ENCODE data around the gene MYL2.

MYL2 gene

GRCh38 chr12:110901401-110901800 lies 19.0 kb downstream of the MYL2 start:
- no peak overlapping the region for H3K27ac ChIP-seq (ENCODE audit: insufficient read depth, low read depth, low read length, poor library complexity, severe bottlenecking)

GRCh38 chr12:110896559-110896958 lies 23.8 kb downstream of the MYL2 start:
- 87% methylated on average over 3 of the region's 3 CpGs for WGBS, 2 experiments
- no peak overlapping the region for H3K4me3 ChIP-seq (ENCODE audit: insufficient read depth, low read depth, low read length)
- no peaks in the 10 kb centered on the region for H3K36me3 ChIP-seq (ENCODE audit: control insufficient read depth, insufficient read depth, low read length)
- no peaks in the 10 kb centered on the region for H3K9me3 ChIP-seq (ENCODE audit: control insufficient read depth, low read length)
- H3K27me3 ChIP-seq (ENCODE audit: control insufficient read depth, insufficient read depth, low read length, poor library complexity, severe bottlenecking) = no peaks in the 10 kb centered on the region
- H3K27ac ChIP-seq (ENCODE audit: insufficient read depth, low read depth, low read length, poor library complexity, severe bottlenecking) = no peak overlapping the region
- H3K4me1 ChIP-seq (ENCODE audit: control insufficient read depth, insufficient read depth, low read length) = no peaks in the 10 kb centered on the region

More at GRCh38 chr12:110901401-110901800, 19.0 kb downstream of the MYL2 start:
- Histone ChIP-seq H3K36me3 (ENCODE audit: control insufficient read depth, insufficient read depth, low read length) (no peaks in the 10 kb centered on the region), H3K4me1 (ENCODE audit: control insufficient read depth, insufficient read depth, low read length) (no peaks in the 10 kb centered on the region), H3K27me3 (ENCODE audit: control insufficient read depth, insufficient read depth, low read length, poor library complexity, severe bottlenecking) (no peaks in the 10 kb centered on the region), H3K4me3 (ENCODE audit: insufficient read depth, low read depth, low read length) (no peak overlapping the region), H3K9me3 (ENCODE audit: control insufficient read depth, low read length) (no peaks in the 10 kb centered on the region)
- WGBS, 2 experiments = 80 to 91% methylated on average over 4 of the region's 4 CpGs

- no peaks in the 10 kb centered on the region for H3K36me3 ChIP-seq (ENCODE audit: control insufficient read depth, insufficient read depth, low read length)
- no peaks in the 10 kb centered on the region for H3K4me1 ChIP-seq (ENCODE audit: control insufficient read depth, insufficient read depth, low read length)
- WGBS, 2 experiments = 83 to 91% methylated on average over 3 of the region's 3 CpGs
- no peaks in the 10 kb centered on the region for H3K27me3 ChIP-seq (ENCODE audit: control insufficient read depth, insufficient read depth, low read length, poor library complexity, severe bottlenecking)
- H3K9me3 ChIP-seq (ENCODE audit: control insufficient read depth, low read length) = no peaks in the 10 kb centered on the region
- H3K4me3 ChIP-seq (ENCODE audit: insufficient read depth, low read depth, low read length) = no peak overlapping the region
- no peak overlapping the region for H3K27ac ChIP-seq (ENCODE audit: insufficient read depth, low read depth, low read length, poor library complexity, severe bottlenecking)
These were observed 26.4 kb downstream of the MYL2 start for GRCh38 chr12:110893956-110894355.

GRCh38 chr12:110889361-110889760 lies 31.0 kb downstream of the MYL2 start:
- no peaks in the 10 kb centered on the region for H3K36me3 ChIP-seq (ENCODE audit: control insufficient read depth, insufficient read depth, low read length)
- no peak overlapping the region for H3K4me3 ChIP-seq (ENCODE audit: insufficient read depth, low read depth, low read length)
- no peaks in the 10 kb centered on the region for H3K9me3 ChIP-seq (ENCODE audit: control insufficient read depth, low read length)
- H3K4me1 ChIP-seq (ENCODE audit: control insufficient read depth, insufficient read depth, low read length) = no peaks in the 10 kb centered on the region
- 93 to 94% methylated on average over 12 of the region's 12 CpGs for WGBS, 2 experiments
- H3K27me3 ChIP-seq (ENCODE audit: control insufficient read depth, insufficient read depth, low read length, poor library complexity, severe bottlenecking) = no peaks in the 10 kb centered on the region
- H3K27ac ChIP-seq (ENCODE audit: insufficient read depth, low read depth, low read length, poor library complexity, severe bottlenecking) = no peak overlapping the region

GRCh38 chr12:110888256-110888991 lies 32.0 kb downstream of the MYL2 start:
- H3K27me3 ChIP-seq (ENCODE audit: control insufficient read depth, insufficient read depth, low read length, poor library complexity, severe bottlenecking) = no peaks in the 10 kb centered on the region
- no peaks in the 10 kb centered on the region for H3K9me3 ChIP-seq (ENCODE audit: control insufficient read depth, low read length)
- H3K4me1 ChIP-seq (ENCODE audit: control insufficient read depth, insufficient read depth, low read length) = no peaks in the 10 kb centered on the region
- no peak overlapping the region for H3K4me3 ChIP-seq (ENCODE audit: insufficient read depth, low read depth, low read length)
- no peaks in the 10 kb centered on the region for H3K36me3 ChIP-seq (ENCODE audit: control insufficient read depth, insufficient read depth, low read length)
- no peak overlapping the region for H3K27ac ChIP-seq (ENCODE audit: insufficient read depth, low read depth, low read length, poor library complexity, severe bottlenecking)
- 53 to 54% methylated on average over 5 of the region's 5 CpGs for WGBS, 2 experiments

GRCh38 chr12:110885152-110885840 lies 35.1 kb downstream of the MYL2 start:
- no peak overlapping the region for H3K4me3 ChIP-seq (ENCODE audit: insufficient read depth, low read depth, low read length)
- 70 to 76% methylated on average over 6 of the region's 6 CpGs for WGBS, 2 experiments
- H3K9me3 ChIP-seq (ENCODE audit: control insufficient read depth, low read length) = no peaks in the 10 kb centered on the region
- no peak overlapping the region for H3K27ac ChIP-seq (ENCODE audit: insufficient read depth, low read depth, low read length, poor library complexity, severe bottlenecking)
- no peaks in the 10 kb centered on the region for H3K36me3 ChIP-seq (ENCODE audit: control insufficient read depth, insufficient read depth, low read length)
- H3K27me3 ChIP-seq (ENCODE audit: control insufficient read depth, insufficient read depth, low read length, poor library complexity, severe bottlenecking) = no peaks in the 10 kb centered on the region
- no peaks in the 10 kb centered on the region for H3K4me1 ChIP-seq (ENCODE audit: control insufficient read depth, insufficient read depth, low read length)

- Histone ChIP-seq H3K9me3 (ENCODE audit: control insufficient read depth, low read length) (no peaks in the 10 kb centered on the region), H3K4me1 (ENCODE audit: control insufficient read depth, insufficient read depth, low read length) (no peaks in the 10 kb centered on the region), H3K27me3 (ENCODE audit: control insufficient read depth, insufficient read depth, low read length, poor library complexity, severe bottlenecking) (no peaks in the 10 kb centered on the region), H3K36me3 (ENCODE audit: control insufficient read depth, insufficient read depth, low read length) (no peaks in the 10 kb centered on the region), H3K4me3 (ENCODE audit: insufficient read depth, low read depth, low read length) (no peak overlapping the region), H3K27ac (ENCODE audit: insufficient read depth, low read depth, low read length, poor library complexity, severe bottlenecking) (no peak overlapping the region)
- WGBS, 2 experiments = 93 to 95% methylated on average over 4 of the region's 4 CpGs
These were observed 37.1 kb downstream of the MYL2 start for GRCh38 chr12:110883251-110883650.

- H3K36me3 ChIP-seq (ENCODE audit: control insufficient read depth, insufficient read depth, low read length) = no peaks in the 10 kb centered on the region
These were observed 39.7 kb downstream of the MYL2 start for GRCh38 chr12:110880651-110881050.

GRCh38 chr12:110874781-110875180 lies 45.6 kb downstream of the MYL2 start:
- no peaks in the 10 kb centered on the region for H3K27me3 ChIP-seq (ENCODE audit: control insufficient read depth, insufficient read depth, low read length, poor library complexity, severe bottlenecking)
- H3K4me3 ChIP-seq (ENCODE audit: insufficient read depth, low read depth, low read length) = no peak overlapping the region
- H3K9me3 ChIP-seq (ENCODE audit: control insufficient read depth, low read length) = no peaks in the 10 kb centered on the region
- H3K36me3 ChIP-seq (ENCODE audit: control insufficient read depth, insufficient read depth, low read length) = no peaks in the 10 kb centered on the region
- H3K4me1 ChIP-seq (ENCODE audit: control insufficient read depth, insufficient read depth, low read length) = no peaks in the 10 kb centered on the region
- no peak overlapping the region for H3K27ac ChIP-seq (ENCODE audit: insufficient read depth, low read depth, low read length, poor library complexity, severe bottlenecking)

More at GRCh38 chr12:110880651-110881050, 39.7 kb downstream of the MYL2 start:
- H3K4me1 ChIP-seq (ENCODE audit: control insufficient read depth, insufficient read depth, low read length) = no peaks in the 10 kb centered on the region
- no peaks in the 10 kb centered on the region for H3K9me3 ChIP-seq (ENCODE audit: control insufficient read depth, low read length)
- no peaks in the 10 kb centered on the region for H3K27me3 ChIP-seq (ENCODE audit: control insufficient read depth, insufficient read depth, low read length, poor library complexity, severe bottlenecking)
- no peak overlapping the region for H3K4me3 ChIP-seq (ENCODE audit: insufficient read depth, low read depth, low read length)
- 67 to 72% methylated on average over 2 of the region's 2 CpGs for WGBS, 2 experiments
- H3K27ac ChIP-seq (ENCODE audit: insufficient read depth, low read depth, low read length, poor library complexity, severe bottlenecking) = no peak overlapping the region

- Histone ChIP-seq H3K4me3 (ENCODE audit: insufficient read depth, low read depth, low read length) (no peak overlapping the region), H3K27ac (ENCODE audit: insufficient read depth, low read depth, low read length, poor library complexity, severe bottlenecking) (no peak overlapping the region), H3K36me3 (ENCODE audit: control insufficient read depth, insufficient read depth, low read length) (no peaks in the 10 kb centered on the region), H3K4me1 (ENCODE audit: control insufficient read depth, insufficient read depth, low read length) (no peaks in the 10 kb centered on the region), H3K27me3 (ENCODE audit: control insufficient read depth, insufficient read depth, low read length, poor library complexity, severe bottlenecking) (no peaks in the 10 kb centered on the region), H3K9me3 (ENCODE audit: control insufficient read depth, low read length) (no peaks in the 10 kb centered on the region)
- 94 to 95% methylated on average over 2 of the region's 2 CpGs for WGBS, 2 experiments
These were observed 46.0 kb downstream of the MYL2 start for GRCh38 chr12:110874351-110874750.
